Activated CD4-positive, alpha-beta T cell treated with anti-CD3 and anti-CD28 coated beads, Interleukin-2, amount 10 ng/mL, durations not matched to agents 7 days and 5 days (primary cell): Measurements from ENCODE around the gene PARL. TPM values are rescaled to one million over a fixed set of nuclear protein-coding genes. Genes with fewer than 3 reads are reported as not detected.

Experiments
- CTCF ChIA-PET: fragments of 350-600 bp; sonication (Branson Sonifier 250); formaldehyde crosslinking; loops from one replicate; lab custom pipeline; 2021; ENCODE audit warnings: antibody characterized with exemption; lab: Charles Lee
- POLR2A ChIA-PET: fragments of 350-600 bp; sonication (Branson Sonifier 250); formaldehyde crosslinking; loops from one replicate; lab custom pipeline; 2021; ENCODE audit warnings: antibody characterized with exemption; lab: Charles Lee
- DNase-seq: peaks from one replicate; pipeline ENCODE4 v3.0.0-alpha.2; 2020
- H3K27ac Mint-ChIP-seq: one replicate; pipeline ENCODE4 v1.8.0; 2021; ENCODE audit warnings: mild to moderate bottlenecking, moderate library complexity, mixed read lengths
- H3K27me3 Mint-ChIP-seq: one replicate; pipeline ENCODE4 v1.8.0; 2021; ENCODE audit warnings: mixed read lengths
- H3K36me3 Mint-ChIP-seq: one replicate; pipeline ENCODE4 v1.8.0; 2021; ENCODE audit warnings: low read depth, mixed read lengths
- H3K4me1 Mint-ChIP-seq: one replicate; pipeline ENCODE4 v1.8.0; 2021; ENCODE audit warnings: mixed read lengths
- H3K4me3 Mint-ChIP-seq: one replicate; pipeline ENCODE4 v1.8.0; 2021; ENCODE audit warnings: mild to moderate bottlenecking, moderate library complexity, mixed read lengths
- H3K9me3 Mint-ChIP-seq: one replicate; pipeline ENCODE4 v1.8.0; 2021; ENCODE audit warnings: mixed read lengths
- total RNA-seq, 2 experiments: library from RNA; stranded (reverse); gene quantifications; one replicate each; pipeline ENCODE4 v1.2.3, GENCODE V29; 2021

PARL gene
- total RNA-seq: 10 to 100 TPM; 40.7 to 41.4 TPM

GRCh38 chr3:183884427-183885296, at the start of gene PARL:
Gene PARL, minus strand, starts transcription at chr3:183884880. Its CDS starts 34 bp downstream, at chr3:183884846.
- Mint-ChIP-seq H3K4me1 (peaks cover 34% of the 10 kb centered on the region), H3K4me3 (peak within 1 kb of the TSS; percentile 95), H3K9me3 (no peaks in the 10 kb centered on the region), H3K36me3 (peaks cover 6% of the 10 kb centered on the region), H3K27ac (peak within 1 kb of the TSS; percentile 94), H3K27me3 (peaks cover 2% of the 10 kb centered on the region)
- POLR2A ChIA-PET: interaction anchor here (0.6 kb wide), 1 partner anchor 156 kb away, joined by 5 read pairs; no protein-coding TSS in a partner anchor
- peak; percentile 97 for DNase-seq
- CTCF ChIA-PET: interaction anchor here (0.6 to 2.6 kb wide), 35 partner anchors 9 to 666 kb away, joined by 3 to 42 read pairs (median 3); partner anchors contain the start of gene KLHL24

- Mint-ChIP-seq H3K4me3 (no peak overlapping the region), H3K9me3 (no peaks in the 10 kb centered on the region), H3K27ac (no peak overlapping the region), H3K4me1 (no peaks in the 10 kb centered on the region), H3K36me3 (peaks cover 2% of the 10 kb centered on the region), H3K27me3 (no peaks in the 10 kb centered on the region)
- ChIA-PET CTCF (no interaction called here), POLR2A (no interaction called here)
- no peak for DNase-seq
These were observed 48.5 kb upstream of the PARL start for GRCh38 chr3:183933160-183933559.

DNA sequence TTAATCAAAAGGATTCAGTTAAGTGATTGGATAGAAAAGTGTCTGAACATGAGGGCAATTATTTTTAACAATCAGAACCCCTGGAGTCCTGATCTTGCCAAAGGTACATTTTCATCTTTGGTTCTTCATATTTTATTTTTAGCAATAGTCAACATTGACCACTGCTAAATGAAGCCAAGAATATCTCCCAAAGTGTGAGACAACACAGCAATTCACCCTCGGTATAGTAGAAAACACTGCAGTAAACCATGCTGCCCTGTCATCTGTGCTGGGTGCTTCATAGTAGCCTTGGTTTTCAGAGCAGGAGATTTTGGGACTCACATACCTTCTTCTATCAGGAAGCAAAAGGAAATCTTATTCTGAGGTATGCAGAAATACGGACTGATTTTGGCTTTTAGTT, 47.2 kb upstream of the PARL start:
- H3K4me1 Mint-ChIP-seq: no peaks in the 10 kb centered on the region
- H3K4me3 Mint-ChIP-seq: no peak overlapping the region
- no peak overlapping the region for H3K27ac Mint-ChIP-seq
- no peaks in the 10 kb centered on the region for H3K9me3 Mint-ChIP-seq
- DNase-seq: no peak
- peaks cover 2% of the 10 kb centered on the region for H3K36me3 Mint-ChIP-seq
- POLR2A ChIA-PET: no interaction called here
- H3K27me3 Mint-ChIP-seq: no peaks in the 10 kb centered on the region
- CTCF ChIA-PET: interaction anchor here (0.5 kb wide), 1 partner anchor 36 kb away, joined by 3 read pairs; no protein-coding TSS in a partner anchor

- Mint-ChIP-seq H3K9me3 (no peaks in the 10 kb centered on the region), H3K36me3 (no peaks in the 10 kb centered on the region), H3K4me3 (no peak overlapping the region), H3K4me1 (no peaks in the 10 kb centered on the region), H3K27me3 (no peaks in the 10 kb centered on the region), H3K27ac (no peak overlapping the region)
- ChIA-PET POLR2A (no interaction called here), CTCF (no interaction called here)
- no peak for DNase-seq
These were observed 45.4 kb upstream of the PARL start for GRCh38 chr3:183930086-183930485.

DNA sequence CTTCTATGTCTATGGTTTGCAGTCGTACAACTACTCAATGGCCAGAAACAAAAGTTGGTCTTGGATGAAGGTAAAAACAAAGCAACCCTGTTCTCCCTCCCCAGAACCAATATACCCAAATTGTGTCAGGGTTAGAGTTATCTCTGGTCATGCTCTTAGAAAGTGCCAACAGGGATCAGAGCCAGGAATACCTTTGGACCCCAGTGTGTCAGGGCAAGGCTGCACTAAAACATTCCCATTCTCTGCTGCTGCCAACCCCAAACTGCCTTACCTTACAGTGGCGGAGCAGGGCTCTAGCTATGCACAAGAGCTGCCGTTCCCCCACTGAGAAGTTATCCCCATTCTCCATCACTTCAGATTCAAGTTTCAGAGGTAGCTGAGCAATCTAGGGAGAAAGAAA, 42.4 kb upstream of the PARL start:
- DNase-seq: no peak
- H3K9me3 Mint-ChIP-seq: no peaks in the 10 kb centered on the region
- ChIA-PET CTCF (interaction anchor here (0.6 kb wide), 1 partner anchor 232 kb away, joined by 3 read pairs; no protein-coding TSS in a partner anchor), POLR2A (no interaction called here)
- H3K36me3 Mint-ChIP-seq: peaks cover 1% of the 10 kb centered on the region
- no peaks in the 10 kb centered on the region for H3K4me1 Mint-ChIP-seq
- no peak overlapping the region for H3K27ac Mint-ChIP-seq
- H3K27me3 Mint-ChIP-seq: no peaks in the 10 kb centered on the region
- H3K4me3 Mint-ChIP-seq: no peak overlapping the region

GRCh38 chr3:183924956-183925355, 40.3 kb upstream of the PARL start:
- POLR2A ChIA-PET: no interaction called here
- CTCF ChIA-PET: no interaction called here
- Mint-ChIP-seq H3K27me3 (no peaks in the 10 kb centered on the region), H3K4me1 (no peaks in the 10 kb centered on the region), H3K36me3 (peaks cover 1% of the 10 kb centered on the region), H3K9me3 (no peaks in the 10 kb centered on the region), H3K27ac (no peak overlapping the region), H3K4me3 (no peak overlapping the region)
- DNase-seq: no peak

DNA sequence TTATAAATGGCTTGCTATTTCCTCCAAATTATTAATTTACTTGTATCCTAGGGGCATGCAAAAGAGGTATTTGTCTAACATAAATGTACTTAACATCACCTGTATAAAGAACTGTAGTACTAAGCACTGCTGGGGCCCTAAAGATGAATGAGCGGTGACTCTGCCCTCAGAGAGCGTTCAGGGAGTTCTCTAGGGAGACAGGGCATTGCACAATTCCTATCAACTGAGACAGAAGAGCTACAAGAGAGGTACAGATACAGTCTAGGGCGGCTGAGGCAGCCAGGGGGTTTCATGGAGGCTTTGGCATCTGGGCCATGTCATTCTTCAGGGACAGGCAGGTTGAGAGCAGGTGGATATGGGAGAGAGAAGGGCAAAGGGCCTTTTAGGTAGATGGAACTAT, 39.9 kb upstream of the PARL start:
- Mint-ChIP-seq H3K9me3 (no peaks in the 10 kb centered on the region), H3K36me3 (peaks cover 1% of the 10 kb centered on the region), H3K4me1 (no peaks in the 10 kb centered on the region), H3K27ac (no peak overlapping the region), H3K27me3 (no peaks in the 10 kb centered on the region), H3K4me3 (no peak overlapping the region)
- no peak for DNase-seq
- CTCF ChIA-PET: no interaction called here
- POLR2A ChIA-PET: no interaction called here

DNA sequence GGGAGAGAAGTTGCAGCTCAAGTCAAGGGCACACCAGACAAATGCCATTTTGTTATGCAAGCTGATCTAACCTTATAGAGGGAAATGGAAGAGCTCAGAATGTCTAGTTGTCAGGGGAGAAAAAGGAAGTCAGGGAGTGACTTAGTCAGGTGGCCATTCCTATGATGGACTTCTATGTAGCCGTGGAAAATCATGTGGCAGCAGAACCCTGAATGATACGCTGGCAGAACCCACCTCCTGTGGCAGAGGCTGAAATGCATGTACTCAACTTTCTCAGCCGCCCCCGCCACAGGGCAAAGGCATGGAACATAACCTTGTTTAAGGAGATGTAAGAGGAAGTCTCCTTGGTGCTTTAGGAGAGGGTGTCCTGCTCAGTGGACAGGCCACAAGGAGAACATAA, 37.7 kb upstream of the PARL start:
- Mint-ChIP-seq H3K4me3 (no peak overlapping the region), H3K27ac (no peak overlapping the region), H3K4me1 (no peaks in the 10 kb centered on the region), H3K9me3 (no peaks in the 10 kb centered on the region), H3K36me3 (peaks cover 1% of the 10 kb centered on the region), H3K27me3 (no peaks in the 10 kb centered on the region)
- POLR2A ChIA-PET: no interaction called here
- CTCF ChIA-PET: no interaction called here
- DNase-seq: no peak

DNA sequence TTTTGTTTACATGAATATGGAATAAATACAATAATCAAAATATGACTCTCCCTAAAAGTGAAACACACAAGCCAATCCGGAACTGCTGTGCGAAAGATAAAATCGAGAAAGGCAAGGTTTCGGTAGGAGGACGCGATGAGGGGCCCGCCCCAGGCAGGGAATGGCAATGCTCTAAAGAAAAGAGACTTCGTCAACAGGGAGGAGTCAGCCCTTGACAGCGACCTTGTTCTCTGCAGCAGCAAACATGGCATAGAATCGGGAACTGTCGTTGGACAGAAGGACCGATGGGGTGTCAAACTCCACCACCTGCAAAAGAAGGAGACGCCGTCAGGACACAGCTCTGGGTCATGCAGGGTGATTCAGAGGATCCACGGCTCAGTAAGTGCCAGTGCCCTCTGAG, 36.4 kb upstream of the PARL start:
- Mint-ChIP-seq H3K36me3 (peaks cover 1% of the 10 kb centered on the region), H3K27me3 (no peaks in the 10 kb centered on the region), H3K9me3 (no peaks in the 10 kb centered on the region), H3K27ac (no peak overlapping the region), H3K4me3 (no peak overlapping the region), H3K4me1 (no peaks in the 10 kb centered on the region)
- ChIA-PET CTCF (interaction anchor here (0.8 to 2.2 kb wide), 3 partner anchors 18 to 24 kb away, joined by 3 to 9 read pairs (median 4); no protein-coding TSS in a partner anchor), POLR2A (no interaction called here)
- DNase-seq: no peak

DNA sequence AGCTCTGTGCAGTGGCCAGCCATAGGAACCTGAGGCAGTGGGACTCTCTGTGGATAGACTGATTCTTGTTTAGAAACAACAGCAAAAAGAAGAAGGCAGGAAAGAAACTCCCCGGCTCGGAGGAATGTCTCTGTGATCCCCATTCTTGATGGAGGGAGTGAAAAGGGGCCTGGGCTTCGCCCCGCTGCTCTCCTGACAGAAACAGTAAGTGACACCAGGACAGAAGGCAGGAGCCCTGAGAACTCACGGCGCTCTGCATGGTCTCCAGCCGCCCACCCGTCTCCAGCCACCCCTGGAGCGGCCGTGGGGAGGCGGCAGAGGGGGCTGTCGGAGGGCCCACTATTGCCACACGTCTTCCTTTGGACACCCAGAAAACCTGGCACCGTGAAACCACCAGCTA, 35.7 kb upstream of the PARL start:
- Mint-ChIP-seq H3K4me1 (no peaks in the 10 kb centered on the region), H3K36me3 (peaks cover 1% of the 10 kb centered on the region), H3K4me3 (no peak overlapping the region), H3K27me3 (no peaks in the 10 kb centered on the region), H3K27ac (no peak overlapping the region), H3K9me3 (no peaks in the 10 kb centered on the region)
- POLR2A ChIA-PET: no interaction called here
- no peak for DNase-seq
- CTCF ChIA-PET: interaction anchor here (0.8 to 2.2 kb wide), 3 partner anchors 19 to 23 kb away, joined by 3 to 9 read pairs (median 4); no protein-coding TSS in a partner anchor

DNA sequence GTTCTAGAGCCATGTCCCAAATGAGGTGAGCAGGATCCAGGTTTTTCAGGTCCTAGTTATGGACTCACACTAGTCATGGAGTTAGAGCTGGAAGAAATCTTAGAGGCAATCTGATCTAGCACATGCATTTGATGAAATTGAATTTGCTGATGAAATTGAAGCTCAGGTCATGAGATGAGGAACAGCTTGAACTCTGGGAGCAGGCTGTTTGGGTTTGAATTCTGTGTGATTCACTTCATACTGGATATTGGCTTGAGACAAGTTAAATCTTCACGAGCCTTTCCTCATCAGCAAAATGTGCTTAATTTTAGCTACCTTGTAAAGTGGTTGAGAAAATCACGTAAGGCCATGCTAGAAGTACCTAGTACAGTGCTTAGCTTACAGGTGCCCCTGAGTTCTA, 33.5 kb upstream of the PARL start:
- CTCF ChIA-PET: interaction anchor here (0.7 to 1.5 kb wide), 5 partner anchors 16 to 331 kb away, joined by 3 to 9 read pairs (median 3); partner anchors contain the start of genes EEF1AKMT4 and PARL
- Mint-ChIP-seq H3K27ac (no peak overlapping the region), H3K4me1 (no peaks in the 10 kb centered on the region), H3K9me3 (no peaks in the 10 kb centered on the region), H3K36me3 (no peaks in the 10 kb centered on the region), H3K4me3 (no peak overlapping the region), H3K27me3 (no peaks in the 10 kb centered on the region)
- no peak for DNase-seq
- POLR2A ChIA-PET: no interaction called here

GRCh38 chr3:183917776-183918175, 33.1 kb upstream of the PARL start:
- CTCF ChIA-PET: interaction anchor here (1.1 to 1.3 kb wide), 3 partner anchors 17 to 33 kb away, joined by 3 to 9 read pairs (median 4); partner anchors contain the start of gene PARL
- POLR2A ChIA-PET: no interaction called here
- H3K9me3 Mint-ChIP-seq: no peaks in the 10 kb centered on the region
- H3K36me3 Mint-ChIP-seq: no peaks in the 10 kb centered on the region
- no peak for DNase-seq
- no peak overlapping the region for H3K27ac Mint-ChIP-seq
- H3K4me3 Mint-ChIP-seq: no peak overlapping the region
- H3K4me1 Mint-ChIP-seq: no peaks in the 10 kb centered on the region
- no peaks in the 10 kb centered on the region for H3K27me3 Mint-ChIP-seq

DNA sequence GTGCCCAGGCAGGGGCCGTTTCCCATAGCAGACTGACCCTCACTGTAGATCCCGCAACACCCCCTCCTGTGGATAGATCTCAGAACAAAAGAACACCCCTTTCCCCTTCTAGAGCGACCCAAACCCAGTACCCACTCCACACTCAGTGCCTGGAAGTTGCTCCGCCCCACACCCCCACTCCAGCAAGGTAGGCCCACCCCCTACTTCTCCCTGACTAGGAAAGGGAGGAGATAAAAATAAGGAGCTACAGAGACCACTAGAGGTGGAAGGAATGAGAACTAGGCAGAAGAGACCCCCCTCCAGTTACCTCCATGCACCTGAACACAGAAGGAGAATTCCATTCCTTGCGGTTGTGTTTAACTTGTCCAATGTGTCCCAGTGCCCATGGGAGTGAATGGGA, 30.2 kb upstream of the PARL start:
- H3K4me3 Mint-ChIP-seq: no peak overlapping the region
- H3K27me3 Mint-ChIP-seq: no peaks in the 10 kb centered on the region
- DNase-seq: no peak
- no peaks in the 10 kb centered on the region for H3K9me3 Mint-ChIP-seq
- CTCF ChIA-PET: interaction anchor here (0.6 kb wide), 1 partner anchor 270 kb away, joined by 4 read pairs; no protein-coding TSS in a partner anchor
- H3K27ac Mint-ChIP-seq: no peak overlapping the region
- POLR2A ChIA-PET: no interaction called here
- no peaks in the 10 kb centered on the region for H3K36me3 Mint-ChIP-seq
- H3K4me1 Mint-ChIP-seq: no peaks in the 10 kb centered on the region
